Gastrocnemius medialis (tissue), 4 donors: Measurements from ENCODE around the gene RPL22. TPM values are rescaled to one million over a fixed set of nuclear protein-coding genes. Genes with fewer than 3 reads are reported as not detected.

ENCODE experiments used
- ATAC-seq, 2 donors: fragments of 150-250 bp; one replicate each; pipeline ENCODE4 v1.9.1; 2016
- DNase-seq, 2 donors: peaks; one replicate each; pipeline ENCODE4 v3.0.0-alpha.2; 2019
- H3K27ac ChIP-seq, 4 donors: fragments of 200-600 bp; sonication (generic); 1 replicate in 1 of 4; 2 replicates in 3 of 4; pipeline ENCODE4 v1.5.1; 2016 to 2018; ENCODE audit warnings: mild to moderate bottlenecking in 2 of 4, moderate library complexity in 1 of 4
- H3K27me3 ChIP-seq, 3 donors: fragments of 200-600 bp; sonication (generic) in 2 of 3; 1 replicate in 1 of 3; 2 replicates in 2 of 3; pipeline versions ENCODE4 v1.5.1 to v1.6.0; 2016 to 2019; ENCODE audit warnings: mild to moderate bottlenecking in 1 of 3, moderate library complexity in 1 of 3
- H3K36me3 ChIP-seq, 2 donors: fragments of 200-600 bp; sonication (generic) in 1 of 2; one replicate each; pipeline ENCODE4 v1.5.1; 2017 to 2018
- H3K4me1 ChIP-seq, 2 donors: fragments of 200-600 bp; sonication (generic) in 1 of 2; one replicate each; pipeline ENCODE4 v1.5.1; 2016 to 2017; ENCODE audit warnings: mild to moderate bottlenecking in 2 of 2
- H3K4me3 ChIP-seq, 4 donors: fragments of 200-600 bp; sonication (generic) in 3 of 4; 1 replicate in 1 of 4; 2 replicates in 3 of 4; pipeline ENCODE4 v1.5.1; 2016 to 2019; ENCODE audit warnings: mild to moderate bottlenecking in 2 of 4
- H3K9me3 ChIP-seq, 3 donors: fragments of 200-600 bp; sonication (generic) in 2 of 3; 1 replicate in 1 of 3; 2 replicates in 2 of 3; pipeline ENCODE4 v1.5.1; 2016 to 2019
- CTCF ChIP-seq, 5 experiments: fragments of 450-650 bp in 3 of 5; fragments of 200-600 bp in 2 of 5; sonication (generic) in 2 of 5; IDR thresholded peaks in 4 of 5; conservative IDR thresholded peaks in 1 of 5; 1 replicate in 4 of 5; 2 replicates in 1 of 5; pipeline ENCODE4 v1.5.1; 2016 to 2019; ENCODE audit warnings: antibody characterized with exemption in 5 of 5, mild to moderate bottlenecking in 3 of 5, moderate library complexity in 3 of 5
- POLR2A ChIP-seq, 2 donors: fragments of 450-650 bp; IDR thresholded peaks; one replicate each; pipeline ENCODE4 v1.6.1; 2017; ENCODE audit warnings: antibody characterized with exemption in 2 of 2, mild to moderate bottlenecking in 2 of 2, moderate library complexity in 2 of 2
- in situ Hi-C, 4 donors: fragments of 200-750 bp; cut with MboI; loops; one replicate each; pipeline versions ENCODE4 v1.15.0 to v1.8.0; 2017; ENCODE audit warnings: low sequenced_read_pairs in 4 of 4
- intact Hi-C: fragments of 100-400 bp; cut with DNase I; formaldehyde crosslinking; loops from one replicate; pipeline ENCODE4 v1.15.1; 2023; ENCODE audit warnings: low total_unique reads
- total RNA-seq, 4 donors: library from RNA; depleted of rRNA; stranded (reverse); fragments of >200 nt; gene quantifications; one replicate each; pipeline versions ENCODE4 v1.1.0 to v1.2.3, GENCODE V29; 2016

Gene RPL22
- total RNA-seq, 4 donors from 2014 or later, result 95.2 to 132 (median 121) TPM

- in situ Hi-C loops, result no loop called here
- ATAC-seq (no peak), DNase-seq (no peak)
- intact Hi-C loops, result no loop called here
- Histone ChIP-seq H3K4me3 (no peak overlapping the region), H3K4me1 (peaks cover 7 to 25% of the 10 kb centered on the region in 2 donors), H3K27me3 (peaks cover 7 to 18% (median 18%) of the 10 kb centered on the region in 3 donors), H3K9me3 (no peaks in the 10 kb centered on the region), H3K27ac (no peak overlapping the region), H3K36me3 (no peaks in the 10 kb centered on the region)
- TF ChIP-seq CTCF (IDR thresholded peaks at IDR 0.05 in 4 of 5, conservative IDR thresholded peaks at IDR 0.05 in 1 of 5), result no peak
- no peak for TF ChIP-seq POLR2A (IDR thresholded peaks at IDR 0.05)
Observed at GRCh38 chr1:6207075-6207885, 7.9 kb upstream of the RPL22 start.

GRCh38 chr1:6206520-6206855 is 7.1 kb upstream of the RPL22 start:
- ATAC-seq (no peak), DNase-seq (no peak)
- no peaks in the 10 kb centered on the region for H3K9me3 ChIP-seq
- peak overlapping the region; percentile 49 to 63 (median 60) for H3K4me3 ChIP-seq
- H3K4me1 ChIP-seq, result peaks cover 7 to 25% of the 10 kb centered on the region in 2 donors
- TF ChIP-seq CTCF (IDR thresholded peaks at IDR 0.05 in 4 of 5, conservative IDR thresholded peaks at IDR 0.05 in 1 of 5) (no peak), POLR2A (IDR thresholded peaks at IDR 0.05) (no peak)
- peak overlapping the region in 3 of 4 donors; percentile 65 to 70 (median 65) for H3K27ac ChIP-seq
- no peaks in the 10 kb centered on the region for H3K36me3 ChIP-seq
- intact Hi-C loops, result no loop called here
- in situ Hi-C loops, result no loop called here
- H3K27me3 ChIP-seq, result peaks cover 7 to 18% (median 18%) of the 10 kb centered on the region in 3 donors

GRCh38 chr1:6205849-6206519 is 6.6 kb upstream of the RPL22 start, which contains the start of gene RNF207:
Gene RNF207 (plus strand): TSS chr1:6206119. CDS start chr1:6206536, 417 bp downstream.
- no peak for TF ChIP-seq POLR2A (IDR thresholded peaks at IDR 0.05)
- TF ChIP-seq CTCF (IDR thresholded peaks at IDR 0.05 in 4 of 5, conservative IDR thresholded peaks at IDR 0.05 in 1 of 5), result no peak
- Histone ChIP-seq H3K4me3 (peak within 1 kb of the TSS; percentile 49 to 63 (median 60)), H3K36me3 (no peaks in the 10 kb centered on the region), H3K27me3 (peaks cover 7 to 18% (median 18%) of the 10 kb centered on the region in 3 donors), H3K9me3 (no peaks in the 10 kb centered on the region), H3K27ac (peak within 1 kb of the TSS; percentile 52 to 70 (median 65)), H3K4me1 (peaks cover 7 to 25% of the 10 kb centered on the region in 2 donors)
- in situ Hi-C loops, result no loop called here
- intact Hi-C loops, result no loop called here
- DNase-seq (no peak), ATAC-seq (peak; percentile 23 to 42)

GRCh38 chr1:6202256-6202655 is 2.9 kb upstream of the RPL22 start:
- intact Hi-C loops, result no loop called here
- H3K9me3 ChIP-seq, result no peaks in the 10 kb centered on the region
- H3K36me3 ChIP-seq, result no peaks in the 10 kb centered on the region
- DNase-seq, result no peak
- H3K27me3 ChIP-seq, result peaks cover 7 to 18% (median 16%) of the 10 kb centered on the region in 3 donors
- H3K4me1 ChIP-seq, result peaks cover 20 to 38% of the 10 kb centered on the region in 2 donors
- ATAC-seq, result no peak
- TF ChIP-seq POLR2A (IDR thresholded peaks at IDR 0.05) (no peak), CTCF (IDR thresholded peaks at IDR 0.05 in 4 of 5, conservative IDR thresholded peaks at IDR 0.05 in 1 of 5) (no peak)
- no peak overlapping the region for H3K4me3 ChIP-seq
- in situ Hi-C loops, result no loop called here
- no peak overlapping the region for H3K27ac ChIP-seq
